PC-3 (cell line): Measurements from ENCODE around the gene POU2AF2.

ENCODE experiments used
- CTCF ChIP-seq: fragments of 300-600 bp; sonication (generic); conservative IDR thresholded peaks from 2 replicates; pipeline ENCODE4 v1.5.1; 2017; ENCODE audit warnings: antibody characterized with exemption, low read depth, mild to moderate bottlenecking, low read length
- EZH2phosphoT487 ChIP-seq: fragments of 300-600 bp; sonication (generic); IDR thresholded peaks from 2 replicates; pipeline ENCODE4 v1.6.1; 2018; ENCODE audit warnings: mild to moderate bottlenecking, antibody characterized with exemption, low read length, borderline replicate concordance

- TF ChIP-seq CTCF = no peak
- no peak for TF ChIP-seq EZH2phosphoT487
Observed at GRCh38 chr11:111300569-111300968, 55.0 kb downstream of the POU2AF2 start.
